ENCODE measurements around the gene SUMF2.
"Not testable (repeated sequence)": the region's sequence is repeated elsewhere in the genome, so short reads cannot be mapped to it uniquely, and the experiment has no call there.

Gene SUMF2

DNA sequence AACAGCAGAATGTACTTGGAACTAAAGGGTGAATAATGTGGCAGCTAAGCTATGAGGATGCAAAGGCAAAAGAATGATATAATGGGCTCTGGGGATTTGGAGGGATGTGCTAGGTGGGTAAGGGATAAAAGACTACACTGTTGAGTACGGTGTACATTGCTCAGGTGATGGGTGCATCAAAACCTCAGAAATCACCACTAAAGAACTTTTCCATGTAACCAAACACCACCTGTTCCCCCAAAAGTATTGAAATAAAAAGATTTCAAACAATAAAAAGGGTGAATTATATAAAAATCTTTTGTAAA is 43.8 kb downstream of the SUMF2 start:
- no peak for DNase-seq

DNA sequence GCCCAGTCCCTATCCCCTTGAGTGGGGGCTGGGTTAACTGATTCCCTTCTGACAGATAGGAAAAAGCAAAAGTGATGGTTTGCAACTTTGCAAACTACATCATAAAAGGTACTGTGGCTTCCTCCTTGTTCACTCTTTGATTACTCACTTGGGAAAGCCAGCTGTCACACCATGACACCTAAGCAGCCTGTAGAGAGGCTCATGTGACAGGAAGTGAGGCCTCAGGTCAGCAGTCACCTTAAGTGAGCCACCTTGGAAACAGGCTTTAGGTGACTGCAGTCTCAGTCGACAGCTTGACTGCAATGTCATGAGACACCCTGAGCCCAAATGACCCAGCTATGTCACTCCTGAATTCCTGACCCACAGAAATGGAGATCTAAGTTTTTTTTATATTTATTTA is 46.5 kb downstream of the SUMF2 start:
- DNase-seq, result no peak

DNA sequence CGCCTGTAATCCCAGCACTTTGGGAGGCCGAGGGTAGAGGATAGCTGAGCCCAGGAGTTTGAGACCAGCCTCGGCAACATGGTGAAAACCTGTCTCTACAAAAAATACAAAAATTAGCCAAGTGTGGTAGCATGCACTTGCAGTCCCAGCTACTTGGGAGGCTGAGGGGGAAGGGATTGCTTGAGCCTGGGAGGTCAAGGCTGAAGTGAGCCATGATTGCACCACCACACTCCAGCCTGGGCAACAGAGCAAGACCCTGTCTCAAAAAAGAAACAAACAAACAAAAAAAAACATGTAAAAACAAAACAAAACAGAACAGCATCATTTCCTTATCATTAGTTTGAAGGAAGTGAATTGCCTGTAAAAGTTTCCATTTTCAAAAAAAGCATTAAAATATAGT is 48.2 kb downstream of the SUMF2 start:
- not testable (repeated sequence) for DNase-seq

DNA sequence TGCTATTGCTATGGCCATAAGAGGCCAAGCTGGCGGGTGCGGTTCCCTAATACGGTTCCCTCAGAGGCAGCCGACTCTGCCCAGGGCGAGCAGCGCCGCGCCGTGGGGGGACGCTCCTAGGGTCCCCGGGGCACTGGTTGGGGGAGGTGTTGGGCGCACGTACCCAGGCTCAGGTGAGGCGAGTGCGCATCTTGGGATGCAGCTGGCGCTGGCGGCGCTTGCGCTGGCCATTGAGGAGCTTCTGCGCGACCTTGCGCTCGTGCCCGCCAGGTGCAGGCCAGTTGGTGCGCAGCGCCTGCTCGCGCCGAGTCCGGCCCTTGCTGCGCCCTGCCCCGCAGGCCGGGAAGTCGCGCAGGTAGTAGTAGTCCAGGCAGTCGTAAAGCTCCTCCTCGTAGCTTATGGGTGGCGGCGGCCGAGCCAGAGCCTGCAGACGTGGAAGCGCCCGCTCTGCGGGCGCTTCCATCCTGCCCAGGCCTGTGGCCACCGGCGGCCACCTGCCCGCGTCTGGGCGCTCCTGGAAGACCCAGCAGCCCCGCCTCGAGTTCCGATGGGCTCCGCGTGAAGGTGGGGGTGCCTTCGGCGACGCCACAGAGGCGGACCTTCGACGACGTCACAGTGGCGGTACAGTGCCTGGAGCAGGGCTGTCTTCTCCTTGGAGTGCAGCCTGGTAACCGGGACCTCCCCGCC is 51.9 kb downstream of the SUMF2 start, which contains the start of gene NUPR2:
TSS of gene NUPR2 (minus strand) at position 566 of the 687 bp plus-strand sequence. CDS start at position 463, 103 bp downstream.
- DNase-seq, result no peak

DNA sequence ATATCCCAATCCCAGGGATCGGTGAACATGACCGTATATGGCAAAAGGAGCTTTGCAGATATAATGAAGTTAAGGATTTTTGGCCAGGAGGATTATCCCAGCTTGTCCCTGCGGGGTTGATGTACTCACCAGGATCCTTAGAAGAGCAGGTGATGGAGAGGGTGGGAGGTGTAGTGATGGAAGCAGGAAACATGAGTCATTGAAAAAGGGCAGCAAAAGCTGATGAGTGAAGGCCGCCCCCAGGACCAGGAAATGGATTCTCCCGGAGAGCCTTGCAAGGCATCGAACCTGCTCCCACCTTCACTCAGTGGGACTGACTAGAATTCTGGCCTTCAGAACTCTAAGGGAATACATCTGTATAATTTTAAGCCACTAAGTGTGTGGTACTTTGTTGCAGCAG is 57.4 kb downstream of the SUMF2 start:
- no peak for DNase-seq

DNA sequence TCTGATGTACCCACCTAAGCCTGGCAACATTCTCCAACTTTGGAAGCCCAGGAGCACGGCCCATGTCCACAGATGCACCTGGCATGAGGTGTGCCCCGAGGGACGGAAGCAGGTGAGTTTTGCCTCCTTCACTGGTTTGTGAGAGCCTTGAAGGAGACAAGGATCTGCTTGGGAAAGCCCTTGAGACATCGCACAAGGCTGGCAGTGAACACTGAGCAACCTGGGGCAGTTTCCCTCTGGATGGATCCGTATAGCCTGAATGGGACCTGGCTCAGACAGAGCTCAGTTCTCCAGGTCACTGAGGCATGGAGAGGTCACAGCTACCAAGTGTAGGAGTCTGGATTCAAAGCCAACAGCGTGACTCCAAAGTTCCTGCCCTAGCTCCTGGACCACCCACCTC is 60.9 kb downstream of the SUMF2 start:
- no peak for DNase-seq

DNA sequence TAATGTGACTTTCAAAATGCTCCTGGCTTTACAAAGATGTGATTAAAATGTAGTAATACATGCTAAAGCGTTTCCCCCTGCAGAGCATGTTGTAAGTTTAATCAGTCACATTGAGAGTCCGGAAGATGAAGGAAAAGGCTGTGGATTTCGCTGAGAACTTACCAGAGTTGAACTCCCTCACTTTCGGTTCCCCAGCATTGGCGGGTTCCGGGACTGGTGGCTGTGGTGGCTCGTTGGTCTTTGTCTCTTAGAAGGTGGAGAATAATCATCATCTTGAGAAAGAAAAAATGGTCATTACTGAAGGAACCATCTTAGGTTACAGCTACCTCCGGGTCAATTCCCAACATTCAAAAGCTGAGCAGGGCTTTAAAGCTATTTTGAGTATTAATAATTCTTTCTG is 61.7 kb downstream of the SUMF2 start:
- DNase-seq, result no peak

DNA sequence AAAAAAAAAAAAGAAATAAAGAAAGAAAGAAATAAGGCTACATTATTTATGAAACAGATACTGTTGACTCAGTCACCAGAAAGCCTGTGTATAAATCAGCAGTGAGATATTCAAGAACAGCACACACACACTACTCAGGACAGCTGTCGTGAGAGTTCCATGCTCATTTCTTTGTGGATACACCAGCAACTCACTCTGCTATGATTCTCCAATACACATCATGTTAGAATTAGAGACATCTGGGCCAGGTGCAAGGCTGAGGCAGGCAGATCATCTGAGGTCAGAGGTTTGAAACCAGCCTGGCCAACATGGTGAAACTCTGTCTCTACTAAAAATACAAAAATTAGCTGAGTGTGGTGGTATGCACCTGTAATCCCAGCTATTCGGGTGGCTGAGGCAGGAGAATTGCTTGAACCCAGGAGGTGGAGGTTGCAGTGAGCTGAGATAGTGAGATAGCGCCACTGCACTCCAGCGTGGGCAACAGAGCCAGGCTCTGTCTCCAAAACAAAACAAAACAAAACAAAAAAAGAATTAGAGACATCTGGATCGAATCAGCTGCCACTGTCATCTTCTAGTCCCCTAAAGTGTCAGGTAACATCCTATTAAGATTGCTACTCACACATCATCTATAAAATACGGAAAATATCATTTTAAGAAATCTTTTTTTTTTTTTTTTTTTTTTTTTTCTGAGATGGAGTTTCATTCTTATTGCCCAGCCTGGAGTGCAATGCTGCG is 63.3 kb downstream of the SUMF2 start:
- no peak for DNase-seq
